HG03064 (cell line): ENCODE measurements around the gene CC2D2B.
"Not testable (repeated sequence)": the region's sequence is repeated elsewhere in the genome, so short reads cannot be mapped to it uniquely, and the experiment has no call there.

Experiments used
- ATAC-seq: cut with Tn5 transposase; IDR thresholded peaks from one replicate; pipeline ENCODE4 v1.9.1; 2021; ENCODE audit warnings: low read depth; ENCODE audit not compliant: unreplicated experiment

The CC2D2B gene

GRCh38 chr10:95906677-95907455 is 909 bp upstream of the CC2D2B start:
- peak; percentile 39 for ATAC-seq

DNA sequence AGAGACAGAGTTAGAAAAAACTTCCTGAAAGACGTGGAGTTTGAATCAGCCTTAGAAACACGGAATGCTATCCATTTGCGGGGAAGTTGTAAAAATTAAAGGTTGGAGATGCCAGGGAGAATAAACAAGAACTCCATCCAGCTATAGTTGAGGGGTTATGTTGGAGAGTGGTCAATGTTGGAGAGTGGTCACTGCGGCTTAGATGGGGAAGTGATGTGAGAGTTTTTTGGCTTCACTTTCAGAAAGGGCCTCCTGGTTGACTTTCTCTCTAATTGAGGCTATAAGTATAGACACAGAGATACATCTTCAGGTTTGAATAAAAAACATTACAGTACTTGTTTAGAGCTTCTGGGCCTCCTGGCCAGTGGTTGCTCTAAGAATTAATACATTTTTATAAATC is 675 bp downstream of the CC2D2B start:
- no peak for ATAC-seq

DNA sequence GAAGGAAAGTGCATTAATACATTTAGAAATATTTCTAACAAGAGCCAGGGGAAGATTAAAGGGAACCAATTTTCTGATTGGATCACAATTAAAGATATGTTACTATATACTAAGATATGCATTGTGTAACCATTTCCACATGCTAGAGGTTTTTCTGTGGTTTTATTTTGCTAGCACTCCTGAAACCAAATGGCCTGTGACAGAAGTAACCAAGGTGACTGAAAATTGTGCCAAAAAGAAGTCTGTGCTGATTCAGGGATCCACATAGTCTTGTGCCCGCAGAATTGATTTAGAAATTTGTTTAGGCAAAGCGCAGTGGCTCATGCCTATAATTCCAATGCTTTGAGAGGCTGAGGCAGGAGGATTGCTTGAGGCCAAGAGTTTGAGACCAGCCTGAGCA is 1.8 kb downstream of the CC2D2B start:
- ATAC-seq: no peak

GRCh38 chr10:95916039-95916438 is 8.3 kb downstream of the CC2D2B start:
- ATAC-seq: not testable (repeated sequence)

DNA sequence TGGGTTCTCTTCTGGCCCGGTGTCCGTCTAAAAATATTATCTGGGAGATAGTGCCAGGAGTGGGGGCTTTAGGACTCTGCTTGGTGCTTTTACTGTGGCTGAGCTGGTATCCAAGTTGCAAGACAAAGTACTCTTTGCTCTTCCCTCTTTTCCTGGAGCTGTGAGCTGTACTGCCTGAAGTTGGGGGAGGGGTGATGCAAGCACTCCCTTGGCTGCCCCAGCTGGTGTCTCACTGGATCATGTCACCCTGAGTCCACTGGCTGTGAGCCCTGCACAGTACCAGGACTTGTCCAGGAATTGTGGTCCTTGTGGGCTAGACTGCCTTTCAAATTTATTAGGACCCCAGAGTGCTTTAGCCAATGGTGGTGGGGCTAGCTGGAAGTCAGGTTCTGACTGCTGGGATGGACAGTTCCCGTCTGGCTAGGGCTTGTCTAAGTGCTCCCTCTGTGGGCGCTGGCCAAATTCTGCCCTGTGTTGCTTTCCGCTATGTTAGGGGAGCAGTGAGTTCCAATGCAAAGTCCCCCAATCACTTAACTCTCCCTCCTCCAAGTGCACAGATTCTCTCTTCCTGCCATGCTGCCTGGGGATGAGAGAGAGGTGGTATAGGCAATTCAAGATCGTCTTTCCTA is 13.1 kb downstream of the CC2D2B start:
- ATAC-seq: no peak

GRCh38 chr10:95925033-95925432 is 17.3 kb downstream of the CC2D2B start:
- ATAC-seq: no peak

DNA sequence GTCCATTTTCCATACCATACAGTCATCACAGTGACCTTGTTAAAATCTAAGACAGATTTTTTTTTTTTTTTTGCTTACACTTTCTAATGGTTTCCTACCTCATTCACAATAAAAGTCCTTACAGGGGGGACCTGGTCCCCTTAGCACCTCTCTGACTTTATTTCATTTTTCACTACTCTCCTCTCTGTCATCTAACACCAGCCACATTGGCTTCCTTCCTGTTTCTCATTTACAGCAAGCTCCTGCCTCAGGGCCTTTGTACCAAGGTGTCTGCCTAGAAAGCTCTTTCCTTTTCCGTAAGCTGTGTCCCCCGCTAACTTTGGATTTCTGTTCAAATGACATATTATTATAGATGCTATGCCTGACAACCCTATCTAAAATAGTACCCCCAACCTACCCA is 27.7 kb downstream of the CC2D2B start:
- no peak for ATAC-seq

DNA sequence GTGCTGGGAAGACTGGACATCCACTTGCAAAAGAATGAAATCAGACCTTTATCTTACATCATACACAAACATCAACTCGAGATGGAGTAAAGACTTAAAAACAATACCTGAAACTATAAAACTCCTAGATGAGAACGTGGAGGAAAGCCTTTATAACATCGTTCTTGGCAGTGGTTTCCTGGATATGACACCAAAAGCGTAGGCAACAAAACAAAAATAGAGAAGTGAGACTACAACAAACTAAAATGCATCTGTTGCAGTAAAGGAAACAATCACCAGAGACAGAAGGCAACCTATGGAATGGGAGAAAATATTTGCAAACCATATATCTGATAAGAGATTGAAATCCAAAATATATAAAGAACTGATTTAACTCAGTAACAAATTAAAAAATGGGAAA is 33.3 kb downstream of the CC2D2B start:
- ATAC-seq: no peak

GRCh38 chr10:95963202-95963990 is 55.6 kb downstream of the CC2D2B start:
- no peak for ATAC-seq

GRCh38 chr10:95963991-95964389 is 56.2 kb downstream of the CC2D2B start:
- ATAC-seq: no peak

- ATAC-seq: no peak
Observed at GRCh38 chr10:95964756-95965155, 57.0 kb downstream of the CC2D2B start.

GRCh38 chr10:95976362-95977229 is 68.8 kb downstream of the CC2D2B start:
- ATAC-seq: no peak

- ATAC-seq: no peak
Observed at GRCh38 chr10:95982200-95982599, 74.4 kb downstream of the CC2D2B start.

- peak; percentile 91 for ATAC-seq
Observed at GRCh38 chr10:95987685-95988426, 80.1 kb downstream of the CC2D2B start.

DNA sequence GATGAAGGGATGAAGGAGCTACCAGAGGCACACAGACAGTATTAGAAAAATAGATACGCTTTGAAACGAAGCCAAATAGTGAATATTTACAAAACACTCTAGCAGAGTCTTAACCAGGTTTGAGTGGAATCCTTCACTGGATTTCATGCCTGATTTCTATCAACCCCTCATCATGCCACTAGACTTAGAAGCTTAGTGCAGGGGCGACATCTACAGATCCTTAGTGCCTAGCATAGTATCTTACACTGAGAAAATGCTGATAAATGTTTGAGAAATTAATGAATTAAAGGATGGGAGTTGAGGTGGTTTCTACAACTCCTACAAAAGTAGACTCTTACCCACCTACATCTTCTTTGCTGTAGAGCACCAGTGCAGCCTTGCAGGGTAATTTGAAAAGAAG is 80.9 kb downstream of the CC2D2B start:
- no peak for ATAC-seq

DNA sequence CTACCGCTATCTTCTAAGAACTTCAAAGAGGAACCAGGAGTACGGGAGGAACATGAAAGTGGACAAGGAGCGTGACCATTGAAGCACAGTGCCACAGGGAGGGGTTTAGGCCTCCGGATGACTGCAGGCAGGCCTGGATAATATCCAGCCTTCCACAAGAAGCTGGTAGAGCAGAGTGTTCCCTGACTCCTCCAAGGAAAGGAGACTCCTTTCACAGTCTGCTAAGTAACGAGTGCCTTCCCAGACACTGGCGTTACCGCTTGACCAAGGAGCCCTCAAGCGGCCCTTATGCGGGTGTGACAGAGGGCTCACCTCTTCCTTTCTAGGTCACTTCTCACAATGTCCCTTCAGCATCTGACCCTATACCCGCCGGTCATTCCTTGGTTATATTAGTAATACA is 86.6 kb downstream of the CC2D2B start:
- ATAC-seq: not testable (repeated sequence)

DNA sequence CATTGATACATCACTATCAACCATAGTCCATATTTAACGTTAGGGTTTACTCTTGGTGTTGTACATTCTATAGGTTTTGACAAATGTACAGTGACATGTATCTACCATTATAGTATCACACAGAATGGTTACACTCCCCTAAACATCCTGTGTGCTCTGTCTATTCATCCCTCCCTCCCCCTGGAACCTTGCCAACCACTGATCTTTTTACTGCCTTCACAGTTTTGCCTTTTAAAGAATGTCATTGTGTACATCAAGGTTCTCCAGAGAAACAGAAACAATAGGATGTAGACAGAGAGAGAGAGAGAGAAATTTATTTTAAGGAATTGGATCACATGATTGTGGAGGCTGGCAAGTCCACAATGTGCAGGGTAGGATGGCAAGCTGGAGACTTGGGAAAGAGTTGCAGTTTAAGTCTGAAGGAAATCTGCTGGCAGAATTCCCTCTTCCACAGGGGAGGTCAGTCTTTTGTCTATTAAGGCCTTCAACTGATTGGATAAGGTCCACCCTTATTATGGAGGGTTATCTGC is 90.5 kb downstream of the CC2D2B start:
- ATAC-seq: no peak

DNA sequence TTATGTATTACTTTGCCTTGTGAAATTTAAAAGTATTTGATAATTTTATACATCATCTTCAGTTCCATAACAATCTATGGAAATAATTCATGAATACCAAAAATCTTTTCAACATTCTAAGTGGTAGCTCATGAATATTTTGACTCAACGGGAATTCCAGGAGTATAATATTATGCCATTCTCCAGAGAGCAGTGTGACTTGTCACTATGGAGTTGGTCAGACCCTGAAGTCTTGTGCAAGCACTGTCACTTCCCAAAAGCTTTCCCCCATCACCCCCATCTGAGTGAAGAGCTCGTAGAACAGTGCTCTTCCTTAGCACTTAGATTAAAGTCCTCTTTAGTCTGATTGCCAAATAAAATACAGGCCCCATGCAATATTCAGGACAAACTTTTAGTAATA is 106.2 kb downstream of the CC2D2B start:
- no peak for ATAC-seq

GRCh38 chr10:96014473-96015102 is 106.8 kb downstream of the CC2D2B start:
- no peak for ATAC-seq
